Measurements from ENCODE around the gene GPR84. TPM values are rescaled to one million over a fixed set of nuclear protein-coding genes. Genes with fewer than 3 reads are reported as not detected.

Gene GPR84
- total RNA-seq, 2 experiments from 2014 or later = 0.27 to 0.53 TPM

DNA sequence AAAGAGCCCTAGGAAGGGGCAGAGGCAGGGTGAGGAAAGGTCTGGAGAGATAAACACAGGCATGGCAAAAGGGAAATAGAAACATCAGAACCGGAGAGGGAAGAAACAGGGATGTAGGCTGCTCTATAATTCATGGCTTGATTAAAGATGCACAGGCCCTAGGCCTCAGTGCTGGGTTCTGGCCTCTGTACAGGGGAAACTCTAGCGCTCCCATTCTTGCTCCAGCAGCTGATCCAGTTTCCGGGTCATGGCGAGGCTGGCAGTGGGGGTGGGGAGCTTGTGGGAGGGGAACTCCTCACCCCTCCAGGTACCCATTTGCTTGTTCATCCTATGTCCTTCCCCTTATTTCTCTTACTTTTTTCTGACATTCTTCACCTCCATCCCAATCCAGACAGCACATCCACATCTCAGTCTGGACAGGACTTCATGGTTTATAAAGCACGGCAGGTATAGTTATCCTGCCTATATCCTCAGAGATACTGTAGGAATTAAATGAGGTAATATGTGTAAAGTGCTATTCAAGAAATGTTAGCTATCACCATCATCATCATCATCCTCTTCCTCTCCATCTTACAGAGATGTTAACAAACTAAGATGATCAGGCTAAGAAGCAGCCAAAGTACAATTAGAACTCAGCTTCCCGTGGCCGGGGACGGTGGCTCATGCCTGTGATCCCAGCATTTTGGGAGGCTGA is 8.0 kb upstream of the GPR84 start:
- TF ChIP-seq, protein P1, sequence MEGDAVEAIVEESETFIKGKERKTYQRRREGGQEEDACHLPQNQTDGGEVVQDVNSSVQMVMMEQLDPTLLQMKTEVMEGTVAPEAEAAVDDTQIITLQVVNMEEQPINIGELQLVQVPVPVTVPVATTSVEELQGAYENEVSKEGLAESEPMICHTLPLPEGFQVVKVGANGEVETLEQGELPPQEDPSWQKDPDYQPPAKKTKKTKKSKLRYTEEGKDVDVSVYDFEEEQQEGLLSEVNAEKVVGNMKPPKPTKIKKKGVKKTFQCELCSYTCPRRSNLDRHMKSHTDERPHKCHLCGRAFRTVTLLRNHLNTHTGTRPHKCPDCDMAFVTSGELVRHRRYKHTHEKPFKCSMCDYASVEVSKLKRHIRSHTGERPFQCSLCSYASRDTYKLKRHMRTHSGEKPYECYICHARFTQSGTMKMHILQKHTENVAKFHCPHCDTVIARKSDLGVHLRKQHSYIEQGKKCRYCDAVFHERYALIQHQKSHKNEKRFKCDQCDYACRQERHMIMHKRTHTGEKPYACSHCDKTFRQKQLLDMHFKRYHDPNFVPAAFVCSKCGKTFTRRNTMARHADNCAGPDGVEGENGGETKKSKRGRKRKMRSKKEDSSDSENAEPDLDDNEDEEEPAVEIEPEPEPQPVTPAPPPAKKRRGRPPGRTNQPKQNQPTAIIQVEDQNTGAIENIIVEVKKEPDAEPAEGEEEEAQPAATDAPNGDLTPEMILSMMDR (IDR thresholded peaks at IDR 0.05) = no peak
- Mint-ChIP-seq H3K27ac (no peak overlapping the region), H3K4me3 (peak overlapping the region; percentile 21), H3K4me1 (ENCODE audit: low read depth) (peaks cover 27% of the 10 kb centered on the region), H3K9me3 (no peaks in the 10 kb centered on the region), H3K27me3 (no peaks in the 10 kb centered on the region), H3K36me3 (ENCODE audit: low read depth) (no peaks in the 10 kb centered on the region)
- ChIA-PET CTCF (interaction anchor here (0.9 kb wide), 1 partner anchor 68 kb away, joined by 3 read pairs; no protein-coding TSS in a partner anchor), POLR2A (no interaction called here)
- DNase-seq (no peak), ATAC-seq (ENCODE audit: poor library complexity) (no peak)
- no peaks in the 10 kb centered on the region for H3K36me3 ChIP-seq (ENCODE audit: insufficient read depth, low read length)
- peaks cover 26% of the 10 kb centered on the region for H3K4me1 ChIP-seq (ENCODE audit: insufficient read depth, low read length)
- H3K9me3 ChIP-seq (ENCODE audit: control insufficient read depth in 1 of 2, insufficient read depth in 1 of 2, low read length in 2 of 2) = no peaks in the 10 kb centered on the region
- no peak overlapping the region for H3K27ac ChIP-seq (ENCODE audit: low read depth in 1 of 2, low read length in 2 of 2)
- intact Hi-C loops (cut with DNase I, micrococcal nuclease) = loop anchor here in 1 of 2 experiments (5.0 kb wide), 1 partner anchor 35 kb away; no protein-coding TSS in a partner anchor
- no peaks in the 10 kb centered on the region for H3K27me3 ChIP-seq (ENCODE audit: control insufficient read depth in 1 of 2, insufficient read depth in 2 of 2, low read length in 2 of 2)
- no peak overlapping the region for H3K4me3 ChIP-seq (ENCODE audit: low read length)

GRCh38 chr12:54371328-54372112 is 7.2 kb upstream of the GPR84 start:
- peaks cover 27% of the 10 kb centered on the region for H3K4me1 Mint-ChIP-seq (ENCODE audit: low read depth)
- Histone ChIP-seq H3K9me3 (ENCODE audit: control insufficient read depth in 1 of 2, insufficient read depth in 1 of 2, low read length in 2 of 2) (no peaks in the 10 kb centered on the region), H3K4me3 (ENCODE audit: low read length) (no peak overlapping the region), H3K27ac (ENCODE audit: low read depth in 1 of 2, low read length in 2 of 2) (no peak overlapping the region), H3K4me1 (ENCODE audit: insufficient read depth, low read length) (peaks cover 26% of the 10 kb centered on the region), H3K27me3 (ENCODE audit: control insufficient read depth in 1 of 2, insufficient read depth in 2 of 2, low read length in 2 of 2) (no peaks in the 10 kb centered on the region), H3K36me3 (ENCODE audit: insufficient read depth, low read length) (no peaks in the 10 kb centered on the region)
- peak overlapping the region; percentile 21 for H3K4me3 Mint-ChIP-seq
- H3K27ac Mint-ChIP-seq = no peak overlapping the region
- H3K36me3 Mint-ChIP-seq (ENCODE audit: low read depth) = no peaks in the 10 kb centered on the region
- ChIA-PET CTCF (interaction anchor here (1.2 to 1.6 kb wide), 2 partner anchors 8 to 104 kb away, joined by 3 to 5 read pairs; no protein-coding TSS in a partner anchor), POLR2A (interaction anchor here (1.1 kb wide), 1 partner anchor 91 kb away, joined by 3 read pairs; the partner anchor contains the start of gene HNRNPA1)
- TF ChIP-seq, protein P1 (IDR thresholded peaks at IDR 0.05) = no peak
- H3K27me3 Mint-ChIP-seq = no peaks in the 10 kb centered on the region
- ATAC-seq (ENCODE audit: poor library complexity) (no peak), DNase-seq (peak in 1 of 14 experiments; percentile 12)
- H3K9me3 Mint-ChIP-seq = no peaks in the 10 kb centered on the region
- intact Hi-C loops (cut with DNase I, micrococcal nuclease) = loop anchor here in 1 of 2 experiments (5.0 kb wide), 1 partner anchor 34 kb away; no protein-coding TSS in a partner anchor

DNA sequence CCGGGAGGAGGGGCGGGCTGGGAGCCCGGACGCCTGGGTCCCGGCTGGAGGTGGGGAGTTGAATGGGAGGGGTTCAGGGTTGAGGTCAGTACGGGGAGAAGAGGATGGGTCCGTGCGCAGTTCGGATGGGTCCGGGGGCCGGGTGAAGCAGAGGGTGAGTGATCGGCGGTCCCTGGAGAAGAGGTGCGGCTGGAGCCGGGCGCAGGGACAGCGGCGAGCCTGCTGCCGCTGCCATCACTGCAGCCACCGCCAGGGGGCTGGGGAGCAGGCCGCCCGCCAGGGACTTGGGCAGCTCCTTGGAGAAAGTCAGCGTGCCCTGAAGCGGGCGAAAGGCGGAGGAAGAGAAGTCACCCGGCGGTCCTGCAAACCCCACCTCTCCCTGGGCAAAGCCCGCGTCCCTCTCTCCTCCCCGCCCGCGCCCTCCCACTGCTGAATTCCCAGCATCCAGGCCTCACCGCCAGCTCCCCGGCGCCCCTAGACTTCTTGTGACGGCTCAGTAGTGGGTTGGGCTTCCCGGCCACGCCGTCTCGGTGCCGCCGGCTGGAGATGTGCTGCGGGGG is 6.0 kb upstream of the GPR84 start:
- Mint-ChIP-seq H3K27me3 (no peaks in the 10 kb centered on the region), H3K9me3 (no peaks in the 10 kb centered on the region), H3K4me3 (no peak overlapping the region), H3K36me3 (ENCODE audit: low read depth) (no peaks in the 10 kb centered on the region), H3K4me1 (ENCODE audit: low read depth) (peaks cover 27% of the 10 kb centered on the region), H3K27ac (no peak overlapping the region)
- ChIA-PET POLR2A (interaction anchor here (1.0 kb wide), 1 partner anchor 90 kb away, joined by 3 read pairs; the partner anchor contains the start of genes CBX5 and HNRNPA1), CTCF (interaction anchor here (1.2 to 1.6 kb wide), 2 partner anchors 9 to 102 kb away, joined by 3 to 5 read pairs; no protein-coding TSS in a partner anchor)
- no peak overlapping the region for H3K27ac ChIP-seq (ENCODE audit: low read depth in 1 of 2, low read length in 2 of 2)
- ATAC-seq (ENCODE audit: poor library complexity) = no peak
- DNase-seq = peak in 3 of 14 experiments; percentile 32 to 42 (median 41)
- H3K4me1 ChIP-seq (ENCODE audit: insufficient read depth, low read length) = peaks cover 26% of the 10 kb centered on the region
- TF ChIP-seq, protein P1 (IDR thresholded peaks at IDR 0.05) = no peak
- no peaks in the 10 kb centered on the region for H3K9me3 ChIP-seq (ENCODE audit: control insufficient read depth in 1 of 2, insufficient read depth in 1 of 2, low read length in 2 of 2)
- intact Hi-C loops (cut with DNase I, micrococcal nuclease) = loop anchor here in 1 of 2 experiments (5.0 kb wide), 1 partner anchor 33 kb away; no protein-coding TSS in a partner anchor
- H3K27me3 ChIP-seq (ENCODE audit: control insufficient read depth in 1 of 2, insufficient read depth in 2 of 2, low read length in 2 of 2) = no peaks in the 10 kb centered on the region
- no peaks in the 10 kb centered on the region for H3K36me3 ChIP-seq (ENCODE audit: insufficient read depth, low read length)
- H3K4me3 ChIP-seq (ENCODE audit: low read length) = no peak overlapping the region

Measured in CD4-positive, alpha-beta T cell (primary cell).